ENCODE results near the gene DNAH11. TPM values are rescaled to one million over a fixed set of nuclear protein-coding genes. Genes with fewer than 3 reads are reported as not detected.

DNAH11 gene
- total and polyA plus RNA-seq, 3 donors from 2014 or later: 4.9 to 19.3 (median 14.2) TPM

DNA sequence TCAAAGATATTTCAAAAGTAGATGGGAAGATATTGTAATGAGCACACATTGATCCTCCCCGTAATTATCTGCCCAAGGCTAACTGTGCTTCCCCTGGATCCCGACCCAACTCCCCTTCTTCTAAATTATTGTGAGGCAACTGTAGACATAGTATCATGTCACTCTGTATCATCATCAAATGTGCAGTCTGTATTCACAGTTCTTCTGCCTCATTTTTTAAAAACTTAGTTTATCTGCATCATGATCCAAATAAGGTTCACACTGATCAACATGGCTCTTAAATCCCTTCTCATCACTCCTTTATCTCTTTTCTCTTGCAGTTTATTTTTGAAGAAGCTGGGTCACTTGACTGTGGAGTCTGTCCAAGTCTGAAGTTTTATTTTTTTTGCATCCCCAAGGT, 375.4 kb downstream of the DNAH11 start:
- H3K27me3 ChIP-seq: no peaks in the 10 kb centered on the region
- DNase-seq: no peak
- H3K36me3 ChIP-seq (ENCODE audit: low read depth, missing control alignments): no peaks in the 10 kb centered on the region
- TF ChIP-seq POLR2A (IDR thresholded peaks at IDR 0.05): no peak
- TF ChIP-seq, protein P1, sequence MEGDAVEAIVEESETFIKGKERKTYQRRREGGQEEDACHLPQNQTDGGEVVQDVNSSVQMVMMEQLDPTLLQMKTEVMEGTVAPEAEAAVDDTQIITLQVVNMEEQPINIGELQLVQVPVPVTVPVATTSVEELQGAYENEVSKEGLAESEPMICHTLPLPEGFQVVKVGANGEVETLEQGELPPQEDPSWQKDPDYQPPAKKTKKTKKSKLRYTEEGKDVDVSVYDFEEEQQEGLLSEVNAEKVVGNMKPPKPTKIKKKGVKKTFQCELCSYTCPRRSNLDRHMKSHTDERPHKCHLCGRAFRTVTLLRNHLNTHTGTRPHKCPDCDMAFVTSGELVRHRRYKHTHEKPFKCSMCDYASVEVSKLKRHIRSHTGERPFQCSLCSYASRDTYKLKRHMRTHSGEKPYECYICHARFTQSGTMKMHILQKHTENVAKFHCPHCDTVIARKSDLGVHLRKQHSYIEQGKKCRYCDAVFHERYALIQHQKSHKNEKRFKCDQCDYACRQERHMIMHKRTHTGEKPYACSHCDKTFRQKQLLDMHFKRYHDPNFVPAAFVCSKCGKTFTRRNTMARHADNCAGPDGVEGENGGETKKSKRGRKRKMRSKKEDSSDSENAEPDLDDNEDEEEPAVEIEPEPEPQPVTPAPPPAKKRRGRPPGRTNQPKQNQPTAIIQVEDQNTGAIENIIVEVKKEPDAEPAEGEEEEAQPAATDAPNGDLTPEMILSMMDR (IDR thresholded peaks at IDR 0.05): no peak
- H3K9me3 ChIP-seq: no peaks in the 10 kb centered on the region
- no peak overlapping the region for H3K27ac ChIP-seq
- 40 to 57% methylated on average over 2 of the region's 2 CpGs for WGBS, 2 donors
- intact Hi-C loops (cut with DNase I; ENCODE audit: low total_unique reads): no loop called here
- H3K4me1 ChIP-seq: no peaks in the 10 kb centered on the region
- H3K4me3 ChIP-seq: no peak overlapping the region

DNA sequence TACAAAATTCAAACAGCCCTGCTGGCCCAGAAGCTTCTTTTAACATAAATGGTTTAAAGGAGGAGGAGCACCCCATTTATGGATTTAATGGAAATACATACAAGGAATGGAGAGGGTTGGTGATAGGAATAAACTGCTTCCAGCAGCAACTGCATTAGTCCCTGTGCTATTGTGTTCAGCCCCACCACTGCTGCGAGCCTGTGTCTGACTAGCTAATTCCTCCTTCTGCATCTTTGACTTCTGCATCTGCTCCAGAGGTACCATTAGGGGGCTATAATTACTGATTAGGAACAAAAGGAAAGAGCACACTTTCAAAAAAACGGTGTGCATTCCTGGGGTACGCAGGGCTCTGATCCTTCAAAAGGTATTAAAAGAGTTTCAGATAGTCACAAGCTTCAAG, 378.1 kb downstream of the DNAH11 start:
- H3K4me1 ChIP-seq: no peaks in the 10 kb centered on the region
- H3K27ac ChIP-seq: no peak overlapping the region
- TF ChIP-seq, protein P1 (IDR thresholded peaks at IDR 0.05): no peak
- no peak for TF ChIP-seq POLR2A (IDR thresholded peaks at IDR 0.05)
- H3K4me3 ChIP-seq: no peak overlapping the region
- H3K36me3 ChIP-seq (ENCODE audit: low read depth, missing control alignments): no peaks in the 10 kb centered on the region
- H3K9me3 ChIP-seq: no peaks in the 10 kb centered on the region
- DNase-seq: no peak
- 58 to 61% methylated on average over 3 of the region's 3 CpGs for WGBS, 2 donors
- H3K27me3 ChIP-seq: no peaks in the 10 kb centered on the region
- intact Hi-C loops (cut with DNase I; ENCODE audit: low total_unique reads): no loop called here

DNA sequence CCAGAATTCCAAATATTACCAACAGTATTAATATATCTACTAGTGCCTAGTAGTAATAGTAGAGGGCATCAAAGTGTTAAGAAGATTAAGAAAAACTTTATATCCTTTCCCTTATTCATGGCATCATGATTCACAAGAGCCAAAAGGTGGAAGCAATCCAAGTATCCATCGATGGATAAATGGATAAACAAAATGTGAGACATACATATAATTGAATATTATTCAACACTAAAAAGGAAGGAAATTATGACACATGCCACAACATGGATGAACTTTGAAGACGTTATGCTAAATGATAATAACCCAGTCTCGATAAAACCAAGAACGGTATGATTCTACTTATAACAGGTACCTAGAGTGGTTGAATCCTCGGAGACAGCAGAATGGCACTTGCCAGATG, 379.8 kb downstream of the DNAH11 start:
- Histone ChIP-seq H3K4me3 (no peak overlapping the region), H3K27ac (no peak overlapping the region), H3K4me1 (no peaks in the 10 kb centered on the region), H3K27me3 (no peaks in the 10 kb centered on the region), H3K9me3 (no peaks in the 10 kb centered on the region), H3K36me3 (ENCODE audit: low read depth, missing control alignments) (no peaks in the 10 kb centered on the region)
- intact Hi-C loops (cut with DNase I; ENCODE audit: low total_unique reads): no loop called here
- TF ChIP-seq POLR2A (IDR thresholded peaks at IDR 0.05): no peak
- TF ChIP-seq, protein P1 (IDR thresholded peaks at IDR 0.05): no peak
- WGBS, 2 donors: 94 to 95% methylated on average over 5 of the region's 5 CpGs
- DNase-seq: no peak

- Histone ChIP-seq H3K36me3 (ENCODE audit: low read depth, missing control alignments) (no peaks in the 10 kb centered on the region), H3K4me3 (no peak overlapping the region), H3K9me3 (no peaks in the 10 kb centered on the region), H3K4me1 (no peaks in the 10 kb centered on the region), H3K27me3 (no peaks in the 10 kb centered on the region), H3K27ac (no peak overlapping the region)
- DNase-seq: no peak
- intact Hi-C loops (cut with DNase I; ENCODE audit: low total_unique reads): no loop called here
- TF ChIP-seq, protein P1 (IDR thresholded peaks at IDR 0.05): no peak
- TF ChIP-seq POLR2A (IDR thresholded peaks at IDR 0.05): no peak
- 66 to 72% methylated on average over 2 of the region's 2 CpGs for WGBS, 2 donors
Measured at GRCh38 chr7:21923658-21924057, 380.8 kb downstream of the DNAH11 start.

DNA sequence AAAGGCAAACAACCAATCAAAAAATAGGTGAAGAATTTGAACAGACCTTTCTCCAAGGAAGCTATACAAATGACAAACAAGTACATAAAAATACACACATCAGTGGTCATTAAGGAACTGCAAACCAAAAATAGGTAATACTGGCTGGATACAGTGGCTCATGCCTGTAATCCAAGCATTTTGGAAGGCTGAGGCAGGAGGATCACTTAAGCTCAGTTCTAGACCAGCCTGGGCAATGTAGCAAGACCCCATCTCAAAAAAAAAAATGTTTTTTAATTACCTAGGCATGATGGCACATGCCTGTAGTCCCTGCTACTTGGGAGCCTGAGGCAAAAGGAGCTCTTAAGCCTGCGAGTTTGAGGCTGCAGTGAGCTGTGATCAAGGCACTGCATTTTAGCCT, 383.6 kb downstream of the DNAH11 start:
- Histone ChIP-seq H3K27me3 (no peaks in the 10 kb centered on the region), H3K9me3 (no peaks in the 10 kb centered on the region), H3K4me1 (no peaks in the 10 kb centered on the region), H3K27ac (no peak overlapping the region), H3K4me3 (no peak overlapping the region), H3K36me3 (ENCODE audit: low read depth, missing control alignments) (no peaks in the 10 kb centered on the region)
- TF ChIP-seq, protein P1 (IDR thresholded peaks at IDR 0.05): no peak
- TF ChIP-seq POLR2A (IDR thresholded peaks at IDR 0.05): no peak
- 100% methylated on average over 1 of the region's 1 CpG for WGBS, 2 donors
- DNase-seq: no peak
- intact Hi-C loops (cut with DNase I; ENCODE audit: low total_unique reads): no loop called here

All from testis (tissue), 3 donors.